K562 (cell line): Measurements from ENCODE around the gene GTSE1. TPM values are rescaled to one million over a fixed set of nuclear protein-coding genes. Genes with fewer than 3 reads are reported as not detected.

Source experiments
- ATAC-seq: fragments of 200-7000 bp; cut with Tn5 transposase; 3 replicates; pipeline ENCODE4 v1.9.1; 2020; ENCODE audit warnings: moderate library complexity
- BruUV-seq: library from RNA; stranded (reverse); fragments of 400-500 nt; replicated peaks from 2 replicates; lab custom pipeline; 2021; lab: Mats Ljungman, UMichigan
- CTCF ChIA-PET: fragments of 300-600 bp; formaldehyde crosslinking; extraction: SDS; loops from one replicate; lab custom pipeline; 2021; ENCODE audit warnings: low intra/inter-chr PET ratio; lab: Yijun Ruan, JAX
- POLR2A ChIA-PET: fragments of 300-600, 350-650 bp; sonication (Branson Sonifier 250); formaldehyde crosslinking; extraction: SDS; loops from one replicate; lab custom pipeline; 2021; ENCODE audit warnings: antibody characterized with exemption, inconsistent platforms; lab: Yijun Ruan, JAX
- DNase-seq, 4 experiments: peaks; one replicate each; pipeline versions ENCODE4 v3.0.0 to v3.0.0-alpha.2; 2011 to 2018; ENCODE audit warnings: low spot score in 3 of 4, mixed read lengths in 3 of 4; ENCODE audit errors: extremely low read depth in 1 of 4
- FAIRE-seq: peaks from 2 replicates; lab custom pipeline; 2011; peaks lifted over from hg19 to GRCh38; lab: Jason Lieb, UNC
- H2AFZ ChIP-seq: 2 replicates; pipeline ENCODE4 v1.6.0; 2011; ENCODE audit warnings: low read depth, low read length, control low read depth, inconsistent platforms
- H3K27ac ChIP-seq: fragments of 200-600 bp; 3 replicates; pipeline ENCODE4 v1.8.0; 2011; ENCODE audit warnings: low read depth, mild to moderate bottlenecking, control low read depth, inconsistent platforms, low read length, moderate library complexity, mixed read lengths; ENCODE audit errors: extremely low read depth
- H3K27me3 ChIP-seq, 2 experiments: fragments of 300-600 bp in 1 of 2; 2 replicates in 1 of 2; 3 replicates in 1 of 2; pipeline versions ENCODE4 v1.6.0 to v1.8.0; 2011; ENCODE audit warnings: inconsistent platforms in 2 of 2, low read length in 2 of 2, mild to moderate bottlenecking in 1 of 2, mixed read lengths in 1 of 2, moderate library complexity in 1 of 2; ENCODE audit not compliant: control insufficient read depth in 2 of 2, insufficient read depth in 2 of 2
- H3K36me3 ChIP-seq: fragments of 300-600 bp; 3 replicates; pipeline ENCODE4 v1.8.0; 2011; ENCODE audit warnings: mild to moderate bottlenecking, low read length, inconsistent platforms; ENCODE audit not compliant: control insufficient read depth, insufficient read depth
- H3K4me1 ChIP-seq, 2 experiments: fragments of 200-600 bp in 1 of 2; replicated peaks in 1 of 2; 2 replicates in 1 of 2; 3 replicates in 1 of 2; pipeline versions ENCODE4 v1.5.1 to v1.8.0; 2011; ENCODE audit warnings: inconsistent platforms in 2 of 2, low read length in 2 of 2, mild to moderate bottlenecking in 1 of 2, mixed read lengths in 1 of 2, moderate library complexity in 1 of 2; ENCODE audit not compliant: control insufficient read depth in 2 of 2, insufficient read depth in 2 of 2
- H3K4me2 ChIP-seq: 2 replicates; pipeline ENCODE4 v1.6.1; 2011; ENCODE audit warnings: low read length, control low read depth, inconsistent platforms, mixed read lengths; ENCODE audit not compliant: insufficient read depth
- H3K4me3 ChIP-seq: fragments of 200-600 bp; sonication (generic), shearing (Covaris generic); 2 replicates; pipeline ENCODE4 v1.5.1; 2016; ENCODE audit warnings: control low read depth, inconsistent platforms
- H3K79me2 ChIP-seq: fragments of 200-600 bp; 3 replicates; pipeline ENCODE4 v1.8.0; 2011; ENCODE audit warnings: low read length, inconsistent platforms; ENCODE audit not compliant: control insufficient read depth, insufficient read depth
- H3K9ac ChIP-seq, 2 experiments: 2 replicates each; pipeline versions ENCODE4 v1.6.0 to v1.6.1; 2011; ENCODE audit warnings: low read depth in 2 of 2, low read length in 2 of 2, control low read depth in 1 of 2, inconsistent platforms in 1 of 2, mild to moderate bottlenecking in 1 of 2, mixed read lengths in 1 of 2; ENCODE audit not compliant: insufficient read depth in 1 of 2
- H3K9me1 ChIP-seq: one replicate; pipeline ENCODE4 v1.6.0; 2011; ENCODE audit warnings: inconsistent platforms, mild to moderate bottlenecking, low read length, moderate library complexity; ENCODE audit not compliant: control insufficient read depth, insufficient read depth
- H3K9me3 ChIP-seq: replicated peaks from 2 replicates; pipeline ENCODE4 v1.5.1; 2011; ENCODE audit warnings: low read depth, low read length, inconsistent platforms; ENCODE audit not compliant: control insufficient read depth, insufficient read depth
- H4K20me1 ChIP-seq: replicated peaks from 2 replicates; pipeline ENCODE4 v1.6.1; 2011; ENCODE audit warnings: low read length, inconsistent platforms, mixed read lengths; ENCODE audit not compliant: control insufficient read depth, insufficient read depth
- ARID2 ChIP-seq: fragments of 450-650 bp; IDR thresholded peaks from 2 replicates; pipeline ENCODE4 v1.6.1; 2017; ENCODE audit warnings: antibody characterized with exemption, mild to moderate bottlenecking
- ASH1L ChIP-seq: fragments of 450-650 bp; IDR thresholded peaks from 2 replicates; pipeline ENCODE4 v1.6.1; 2018; ENCODE audit warnings: borderline replicate concordance, mild to moderate bottlenecking, low read depth; ENCODE audit not compliant: partially characterized antibody
- CBX2 ChIP-seq: fragments of 200-600 bp; sonication (generic); IDR thresholded peaks from one replicate; pipeline ENCODE4 v1.6.1; 2012; ENCODE audit warnings: mild to moderate bottlenecking, low read length, inconsistent platforms; ENCODE audit not compliant: insufficient read depth, poor library complexity, severe bottlenecking
- ETV1 ChIP-seq: fragments of 450-650 bp; conservative IDR thresholded peaks from 2 replicates; pipeline ENCODE4 v1.6.1; 2016; ENCODE audit warnings: missing genetic modification characterization, control low read depth, low read depth, missing compliant biosample characterization
- ETV6 ChIP-seq, 3 experiments: fragments of 150-350 bp in 1 of 3; sonication (generic) in 1 of 3; formaldehyde crosslinking in 1 of 3; IDR thresholded peaks; 2 replicates each; pipeline versions ENCODE4 v1.6.1 to v1.8.0; 2014 to 2022; ENCODE audit warnings: borderline replicate concordance in 2 of 3, low read depth in 2 of 3, antibody characterized with exemption in 1 of 3, low read length in 1 of 3, mild to moderate bottlenecking in 1 of 3, missing genetic modification reagents in 1 of 3
- FOXO4 ChIP-seq: fragments of 450-650 bp; formaldehyde crosslinking; IDR thresholded peaks from 2 replicates; pipeline ENCODE4 v1.4.0; 2020; ENCODE audit warnings: mild to moderate bottlenecking, moderate library complexity
- GABPA ChIP-seq: fragments of 200-800 bp; sonication (Bioruptor generic); conservative IDR thresholded peaks from 2 replicates; pipeline ENCODE4 v1.6.1; 2016; ENCODE audit warnings: low read depth, missing genetic modification characterization, missing compliant biosample characterization
- HDAC8 ChIP-seq: fragments of 450-650 bp; IDR thresholded peaks from 2 replicates; pipeline ENCODE4 v1.6.1; 2016; ENCODE audit warnings: mild to moderate bottlenecking, missing genetic modification characterization, moderate library complexity, missing compliant biosample characterization
- KLF16 ChIP-seq: IDR thresholded peaks from 2 replicates; pipeline ENCODE4 v1.6.1; 2016; ENCODE audit warnings: antibody characterized with exemption
- MTA3 ChIP-seq: fragments of 450-650 bp; formaldehyde crosslinking; IDR thresholded peaks from 2 replicates; pipeline ENCODE4 v1.6.1; 2017; ENCODE audit warnings: mild to moderate bottlenecking, borderline replicate concordance
- PCBP2 ChIP-seq: fragments of 200-400 bp; formaldehyde crosslinking; IDR thresholded peaks from 2 replicates; pipeline ENCODE4 v1.6.1; 2018; ENCODE audit warnings: low read length, low read depth, mild to moderate bottlenecking, moderate library complexity; ENCODE audit not compliant: poor library complexity, severe bottlenecking
- RBM34 ChIP-seq: fragments of 200-400 bp; formaldehyde crosslinking; IDR thresholded peaks from 2 replicates; pipeline ENCODE4 v1.6.1; 2018; ENCODE audit warnings: low read length, borderline replicate concordance; ENCODE audit not compliant: insufficient read depth
- TCF3 ChIP-seq: sonication (generic); formaldehyde crosslinking; IDR thresholded peaks from 2 replicates; pipeline ENCODE4 v1.4.0; 2020; ENCODE audit warnings: mild to moderate bottlenecking, missing genetic modification reagents
- ZNF253 ChIP-seq: fragments of 250-450 bp; sonication (Bioruptor Pico); conservative IDR thresholded peaks from 2 replicates; pipeline ENCODE4 v1.6.1; 2021; ENCODE audit warnings: mild to moderate bottlenecking
- WGBS: fragments of 100-300 bp; shearing (Covaris generic); methylation state at CpG from one replicate; pipeline ENCODE4 v1.1.6; 2016; ENCODE audit warnings: low coverage, mixed read lengths; ENCODE audit not compliant: insufficient coverage; ENCODE audit errors: missing lambda C conversion rate; 5-methylcytosine and 5-hydroxymethylcytosine counted together
- in situ Hi-C: fragments of 300-500 bp; cut with MboI; formaldehyde crosslinking; loops from 4 replicates; pipeline ENCODE4 v1.15.0; 2018; ENCODE audit warnings: inconsistent platforms, mixed read lengths
- intact Hi-C: fragments of 100-400 bp; cut with micrococcal nuclease; formaldehyde crosslinking; loops from 2 replicates; pipeline ENCODE4 v1.14.2; 2022
- polyA plus RNA-seq, 8 experiments: library from polyadenylated mRNA; depleted of rRNA in 4 of 8; stranded (reverse) in 5 of 8; unstranded in 3 of 8; fragments of >200 nt; fragmentation: Nextera tagmentation in 2 of 8; fragmentation: Illumina TruSeq in 1 of 8; extraction: Ambion mirVana in 2 of 8; extraction: Trizol in 1 of 8; gene quantifications; 2 replicates each; pipeline versions ENCODE4 v1.2.1 to v1.2.3, GENCODE V29; 2011 to 2014; ENCODE audit warnings: inconsistent platforms in 1 of 8, missing spikeins in 1 of 8
- total RNA-seq, 7 experiments: library from RNA; depleted of rRNA in 6 of 7; stranded (reverse); fragments of >200 nt in 6 of 7; fragmentation: Illumina TruSeq in 2 of 7; extraction: Trizol in 2 of 7; gene quantifications; 2 replicates each; pipeline versions ENCODE4 v1.2.1 to v1.2.3, GENCODE V29; 2011 to 2021; ENCODE audit warnings: low replicate concordance in 1 of 7
- TF ChIP-seq, protein P1 (sequence below): fragments of 450-650 bp; formaldehyde crosslinking; conservative IDR thresholded peaks from 2 replicates; pipeline ENCODE4 v1.4.0; 2022; ENCODE audit warnings: mild to moderate bottlenecking, missing genetic modification characterization

GTSE1 gene
- total and polyA plus RNA-seq, 9 of the 15 experiments (the other 6 are each of a cell fraction or from before 2014, with no cell fraction given) = 2.5 to 22.5 (median 12.9) TPM

GRCh38 chr22:46259374-46259773, 37.3 kb upstream of the GTSE1 start (continued):
- TF ChIP-seq MTA3 (no peak), HDAC8 (tag) (no peak)
- TF ChIP-seq, all 486 proteins: peak for 0

DNA sequence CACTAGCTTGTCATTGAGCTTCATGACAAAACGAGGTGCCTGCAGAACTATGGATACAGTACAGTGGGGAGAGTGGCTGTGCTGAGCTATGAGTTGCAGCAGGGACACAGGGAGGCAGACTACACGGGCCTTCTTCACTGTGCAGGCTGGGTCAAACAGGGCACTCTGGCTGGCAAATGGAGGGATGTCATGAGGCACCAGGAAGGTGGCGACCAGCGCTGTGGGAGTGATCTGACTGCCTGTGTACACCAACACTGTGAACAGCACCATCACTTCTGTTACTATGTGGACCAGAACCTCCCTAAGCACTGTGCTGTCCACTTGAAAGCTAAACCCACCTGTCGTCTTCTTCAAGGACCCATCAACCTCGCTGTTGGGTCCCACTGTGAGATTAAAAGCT, 36.6 kb upstream of the GTSE1 start:
- H3K9ac ChIP-seq = no peak overlapping the region
- no peak for FAIRE-seq

More for the DNA sequence above, 36.6 kb upstream of the GTSE1 start:
- H3K4me2 ChIP-seq = no peak overlapping the region
- H3K27ac ChIP-seq = no peak overlapping the region
- no peaks in the 10 kb centered on the region for H3K79me2 ChIP-seq
- no peak overlapping the region for H3K4me3 ChIP-seq
- in situ Hi-C loops (no loop called here), intact Hi-C loops (no loop called here)
- peaks cover 3% of the 10 kb centered on the region for H3K9me3 ChIP-seq
- H3K36me3 ChIP-seq = no peaks in the 10 kb centered on the region; the same call in 2 of the 3 replicates
- no peak overlapping the region for H2AFZ ChIP-seq
- BruUV-seq = no TSS peak
- TF ChIP-seq CBX2 (no peak), ETV6 (IDR thresholded peaks at IDR 0.05; ENCODE audit: borderline replicate concordance in 1 of 2, low read depth in 2 of 2, low read length in 1 of 2) (no peak), ETV6 (CRISPR knock-in tag; IDR thresholded peaks at IDR 0.05; ENCODE audit: borderline replicate concordance) (no peak), ETV1 (no peak), KLF16 (no peak), ARID2 (no peak), ZNF253 (CRISPR knock-in tag) (no peak), RBM34 (no peak), GABPA (tag) (no peak), TCF3 (CRISPR knock-in tag) (no peak), FOXO4 (CRISPR knock-in tag) (no peak), PCBP2 (no peak), ASH1L (no peak)
- TF ChIP-seq, protein P1, sequence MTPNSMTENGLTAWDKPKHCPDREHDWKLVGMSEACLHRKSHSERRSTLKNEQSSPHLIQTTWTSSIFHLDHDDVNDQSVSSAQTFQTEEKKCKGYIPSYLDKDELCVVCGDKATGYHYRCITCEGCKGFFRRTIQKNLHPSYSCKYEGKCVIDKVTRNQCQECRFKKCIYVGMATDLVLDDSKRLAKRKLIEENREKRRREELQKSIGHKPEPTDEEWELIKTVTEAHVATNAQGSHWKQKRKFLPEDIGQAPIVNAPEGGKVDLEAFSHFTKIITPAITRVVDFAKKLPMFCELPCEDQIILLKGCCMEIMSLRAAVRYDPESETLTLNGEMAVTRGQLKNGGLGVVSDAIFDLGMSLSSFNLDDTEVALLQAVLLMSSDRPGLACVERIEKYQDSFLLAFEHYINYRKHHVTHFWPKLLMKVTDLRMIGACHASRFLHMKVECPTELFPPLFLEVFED = no peak
- H3K27me3 ChIP-seq = no peaks in the 10 kb centered on the region
- DNase-seq (no peak), ATAC-seq (no peak)
- peaks cover 0 to 8% of the 10 kb centered on the region in 2 experiments; a peak in 2 of 5 replicates for H3K4me1 ChIP-seq
- no peaks in the 10 kb centered on the region for H3K9me1 ChIP-seq
- no peaks in the 10 kb centered on the region for H4K20me1 ChIP-seq
- ChIA-PET CTCF (no interaction called here), POLR2A (interaction anchor here (0.6 kb wide), 1 partner anchor 128 kb away, joined by 4 read pairs; no protein-coding TSS in a partner anchor)
- 6% methylated on average over 6 of the region's 6 CpGs for WGBS
